ENCODE data around the gene TTC39C. TPM values are rescaled to one million over a fixed set of nuclear protein-coding genes. Genes with fewer than 3 reads are reported as not detected.

Gene TTC39C
- total and polyA plus RNA-seq, 2 experiments from 2014 or later, result 69.4 to 136 TPM

GRCh38 chr18:24127735-24128134 lies 113.2 kb downstream of the TTC39C start:
- Mint-ChIP-seq H3K27ac (no peak overlapping the region), H3K4me1 (no peaks in the 10 kb centered on the region), H3K9me3 (no peaks in the 10 kb centered on the region), H3K4me3 (no peak overlapping the region), H3K36me3 (ENCODE audit: low read depth) (peaks cover 6% of the 10 kb centered on the region; the same call in 1 of the 3 replicates), H3K27me3 (ENCODE audit: insufficient read depth, low read depth, poor library complexity) (peaks cover 2% of the 10 kb centered on the region)
- H3K9me2 ChIP-seq (ENCODE audit: insufficient read depth), result no peaks in the 10 kb centered on the region
- no peak for TF ChIP-seq ZNF462 (CRISPR knock-in tag; IDR thresholded peaks at IDR 0.05)
- no peak for TF ChIP-seq REST (IDR thresholded peaks at IDR 0.05; ENCODE audit: unreplicated experiment)
- no peak for TF ChIP-seq ETS1 (IDR thresholded peaks at IDR 0.05)
- no peak for TF ChIP-seq NANOG (IDR thresholded peaks at IDR 0.05; ENCODE audit: borderline replicate concordance)
- TF ChIP-seq CREB1 (CRISPR knock-in tag; IDR thresholded peaks at IDR 0.05; ENCODE audit: low read depth), result no peak
- TF ChIP-seq POLR2AphosphoS5 (IDR thresholded peaks at IDR 0.05; ENCODE audit: low read depth), result no peak
- TF ChIP-seq CTCF (conservative IDR thresholded peaks at IDR 0.05; ENCODE audit: low read depth in 2 of 2), result no peak
- no peak for TF ChIP-seq EZH2phosphoT487 (IDR thresholded peaks at IDR 0.05; ENCODE audit: unreplicated experiment)
- no peak for TF ChIP-seq JUNB (IDR thresholded peaks at IDR 0.05; ENCODE audit: unreplicated experiment)
- no peak for TF ChIP-seq ZNF331 (CRISPR knock-in tag; IDR thresholded peaks at IDR 0.05; ENCODE audit: low read depth)
- no peak for TF ChIP-seq ZNF114 (CRISPR knock-in tag; IDR thresholded peaks at IDR 0.05)
- no peak for TF ChIP-seq EZH2 (IDR thresholded peaks at IDR 0.05; ENCODE audit: low read depth, unreplicated experiment)
- TF ChIP-seq STAT1 (IDR thresholded peaks at IDR 0.05; ENCODE audit: unreplicated experiment), result no peak
- no peaks in the 10 kb centered on the region for H4K20me1 ChIP-seq (replicated peaks; ENCODE audit: insufficient read depth)
- no peaks in the 10 kb centered on the region for H3F3A ChIP-seq (replicated peaks; ENCODE audit: low read depth)
- no peaks in the 10 kb centered on the region; the same call in 1 of the 2 replicates for H3K79me2 ChIP-seq (replicated peaks; ENCODE audit: insufficient read depth)
- no peak overlapping the region for H3K4me3 ChIP-seq
- no peaks in the 10 kb centered on the region for H3K4me1 ChIP-seq (ENCODE audit: insufficient read depth)
- peaks cover 51% of the 10 kb centered on the region for H3K36me3 ChIP-seq (ENCODE audit: insufficient read depth)
- H2AFZ ChIP-seq, result no peak overlapping the region
- DNase-seq (ENCODE audit: low spot score), result no peak
- ATAC-seq, result no peak
- no peaks in the 10 kb centered on the region for H3K27me3 ChIP-seq (ENCODE audit: insufficient read depth)
- no peak overlapping the region for H3K4me2 ChIP-seq
- H3K27ac ChIP-seq (ENCODE audit: low read depth), result 0 out of 2 replicates have a peak overlapping the region, but pooled peaks have one; percentile 66

Data from GM23338 (cell line).